Left hindlimb (tissue), 1 donor: ENCODE data around the gene PVALEF.

Source experiments
- DNase-seq: peaks from one replicate; pipeline ENCODE4 v3.0.0-alpha.2; 2018

Gene PVALEF

GRCh38 chr17:81129289-81129688 is 36.0 kb upstream of the PVALEF start:
- DNase-seq = no peak

- DNase-seq = no peak
Observed at GRCh38 chr17:81129711-81130367, 35.5 kb upstream of the PVALEF start.

GRCh38 chr17:81130385-81131361 is 34.6 kb upstream of the PVALEF start:
- DNase-seq = no peak

GRCh38 chr17:81131486-81132196 is 33.7 kb upstream of the PVALEF start:
- no peak for DNase-seq

- DNase-seq = no peak
Observed at GRCh38 chr17:81132197-81132540, 33.1 kb upstream of the PVALEF start.

GRCh38 chr17:81132770-81133723 is 32.3 kb upstream of the PVALEF start:
- DNase-seq = no peak

- no peak for DNase-seq
Observed at GRCh38 chr17:81134064-81134781, 31.1 kb upstream of the PVALEF start.

GRCh38 chr17:81135505-81136278 is 29.6 kb upstream of the PVALEF start:
- no peak for DNase-seq

GRCh38 chr17:81136366-81136765 is 28.9 kb upstream of the PVALEF start:
- no peak for DNase-seq

GRCh38 chr17:81137248-81137647 is 28.1 kb upstream of the PVALEF start:
- DNase-seq = no peak

GRCh38 chr17:81138083-81138482 is 27.2 kb upstream of the PVALEF start:
- DNase-seq = no peak

- DNase-seq = no peak
Observed at GRCh38 chr17:81138500-81138899, 26.8 kb upstream of the PVALEF start.

- DNase-seq = no peak
Observed at GRCh38 chr17:81139428-81139827, 25.9 kb upstream of the PVALEF start.

GRCh38 chr17:81140018-81140417 is 25.3 kb upstream of the PVALEF start:
- DNase-seq = no peak

GRCh38 chr17:81140695-81141094 is 24.6 kb upstream of the PVALEF start:
- no peak for DNase-seq

- peak; percentile 82 for DNase-seq
Observed at GRCh38 chr17:81142301-81143199, 22.8 kb upstream of the PVALEF start.

- DNase-seq = no peak
Observed at GRCh38 chr17:81143200-81143527, 22.1 kb upstream of the PVALEF start.

- no peak for DNase-seq
Observed at GRCh38 chr17:81143717-81144422, 21.4 kb upstream of the PVALEF start.

- no peak for DNase-seq
Observed at GRCh38 chr17:81144423-81144781, 20.9 kb upstream of the PVALEF start.
